ENCODE results near the gene CBX5. TPM values are rescaled to one million over a fixed set of nuclear protein-coding genes. Genes with fewer than 3 reads are reported as not detected.

CBX5 gene
- total and polyA plus RNA-seq, 2 of the 8 experiments (the other 6 are each of a cell fraction or from before 2014, with no cell fraction given) = 62.4 to 231 TPM

GRCh38 chr12:54279227-54279631 lies 693 bp downstream of the CBX5 start:
- WGBS, 2 experiments (ENCODE audit: extremely low coverage in 1 of 2, insufficient coverage in 1 of 2, insufficient read length in 1 of 2, insufficient replicate concordance in 2 of 2, low coverage in 1 of 2, low lambda C conversion rate in 2 of 2, missing lambda C conversion rate in 1 of 2) = 1% methylated on average over 19 of the region's 19 CpGs; no CpG with 5 or more reads in 1 of the 2 experiments
- peak overlapping the region; percentile 91 to 100 (median 98) for H3K9ac ChIP-seq (replicated peaks in 1 of 4; ENCODE audit: extremely low read depth in 1 of 4, low read depth in 3 of 4, low read length in 3 of 4)
- ChIA-PET CTCF (ENCODE audit: partially characterized antibody) (interaction anchor here (1.4 to 12.3 kb wide), 4 partner anchors 14 to 91 kb away, joined by 5 to 90 read pairs (median 12); no protein-coding TSS in a partner anchor), POLR2A (ENCODE audit: partially characterized antibody) (interaction anchor here (1.2 to 44.8 kb wide), 32 partner anchors 9 to 603 kb away, joined by 3 to 1006 read pairs (median 17); partner anchors contain the start of genes ATP5MC2, COPZ1, NFE2 and SMUG1)
- H3K79me1 ChIP-seq (ENCODE audit: low read depth, low read length) = peaks cover 4% of the 10 kb centered on the region
- no peak overlapping the region for H2AK5ac ChIP-seq (ENCODE audit: low read depth, low read length)
- peak overlapping the region; percentile 55 for H4K5ac ChIP-seq (ENCODE audit: insufficient read length, low read depth, low read length)
- H3K23ac ChIP-seq (ENCODE audit: insufficient read length) = no peak overlapping the region
- no peak for TF ChIP-seq MAFK (IDR thresholded peaks at IDR 0.05; ENCODE audit: low read depth, low read length)
- peak; percentile 65 for TF ChIP-seq SAP30 (IDR thresholded peaks at IDR 0.05; ENCODE audit: insufficient read depth, insufficient replicate concordance, low read length)
- TF ChIP-seq TAF7 (optimal IDR thresholded peaks at IDR 0.05; ENCODE audit: borderline replicate concordance, low read depth, low read length) = no peak
- no peak for TF ChIP-seq CTBP2 (IDR thresholded peaks at IDR 0.05; ENCODE audit: borderline replicate concordance, insufficient read depth, insufficient read length, low read length)
- TF ChIP-seq SIRT6 (IDR thresholded peaks at IDR 0.05; ENCODE audit: low read length) = peak; percentile 57
- TF ChIP-seq EZH2 (IDR thresholded peaks at IDR 0.05; ENCODE audit: low read depth, low read length, severe bottlenecking) = no peak
- H3K4me2 ChIP-seq (ENCODE audit: insufficient read depth in 1 of 2, low read depth in 2 of 2, low read length in 2 of 2) = peak overlapping the region; percentile 62 to 88
- peak overlapping the region; percentile 72; the same call in 1 of the 2 replicates for H4K8ac ChIP-seq (ENCODE audit: extremely low read depth, insufficient read depth, low read length)
- FAIRE-seq (no peak), DNase-seq (ENCODE audit: low read depth in 1 of 2, low spot score in 2 of 2) (no peak)
- no peak overlapping the region for H2BK20ac ChIP-seq (ENCODE audit: low read length)
- peak overlapping the region; percentile 86 for H3K18ac ChIP-seq (ENCODE audit: extremely low read depth, low read length)
- peak overlapping the region; percentile 99 for H3K27ac ChIP-seq (ENCODE audit: low read depth, low read length)
- peaks cover 0 to 12% (median 7%) of the 10 kb centered on the region in 4 experiments; a peak in 5 of 7 replicates for H3K4me1 ChIP-seq (replicated peaks in 1 of 4; ENCODE audit: control insufficient read depth in 3 of 4, insufficient read depth in 4 of 4, low read length in 3 of 4)
- H4K91ac ChIP-seq (replicated peaks; ENCODE audit: insufficient read length, low read length) = peak overlapping the region; percentile 92
- H2BK12ac ChIP-seq (ENCODE audit: low read depth, low read length) = peak overlapping the region; percentile 20; the same call in 1 of the 2 replicates
- H2AFZ ChIP-seq (ENCODE audit: low read length) = no peak overlapping the region
- H3K36me3 ChIP-seq (ENCODE audit: control insufficient read depth in 2 of 4, insufficient read depth in 4 of 4, low read length in 3 of 4) = peaks cover 27 to 45% (median 31%) of the 10 kb centered on the region in 4 experiments
- H2BK120ac ChIP-seq (replicated peaks; ENCODE audit: low read depth, low read length) = no peak overlapping the region
- H3K14ac ChIP-seq (ENCODE audit: insufficient read length) = no peak overlapping the region
- H3K79me2 ChIP-seq (ENCODE audit: control insufficient read depth in 1 of 2, insufficient read depth in 2 of 2, low read length in 2 of 2) = peaks cover 15 to 86% of the 10 kb centered on the region in 2 experiments
- peak overlapping the region; percentile 99 for H2BK5ac ChIP-seq (ENCODE audit: low read depth, low read length)
- no peaks in the 10 kb centered on the region for H3K9me3 ChIP-seq (ENCODE audit: insufficient read depth in 2 of 2, low read depth in 1 of 2, low read length in 1 of 2)
- H3K27me3 ChIP-seq (replicated peaks in 1 of 4; ENCODE audit: control insufficient read depth in 3 of 4, extremely low read depth in 1 of 4, insufficient read depth in 3 of 4, low read length in 3 of 4) = no peaks in the 10 kb centered on the region
- peaks cover 13% of the 10 kb centered on the region for H3K23me2 ChIP-seq (ENCODE audit: low read depth, low read length)
- H2BK15ac ChIP-seq (ENCODE audit: low read length) = no peak overlapping the region
- peak overlapping the region; percentile 79 to 97 (median 88) for H3K4me3 ChIP-seq (ENCODE audit: extremely low read depth in 1 of 4, insufficient read depth in 2 of 4, low read depth in 3 of 4, low read length in 4 of 4)
- H4K20me1 ChIP-seq (replicated peaks in 1 of 2; ENCODE audit: control insufficient read depth in 1 of 2, insufficient read depth in 2 of 2, low read length in 2 of 2) = peaks cover 16 to 22% of the 10 kb centered on the region in 2 experiments
- H3K4ac ChIP-seq (replicated peaks; ENCODE audit: insufficient read length, low read depth, low read length) = peak overlapping the region; percentile 96
- peak overlapping the region; percentile 82 for H3K56ac ChIP-seq (replicated peaks; ENCODE audit: insufficient read length, low read depth, low read length)
